ENCODE measurements around the gene PTPA. TPM values are rescaled to one million over a fixed set of nuclear protein-coding genes. Genes with fewer than 3 reads are reported as not detected.

PTPA gene
- total RNA-seq, 1 donor from 2014 or later, result 235 TPM

Other genes with a start within 250 kb of the PTPA start
- gene KYAT1, start 229.5 kb upstream of the PTPA start, total RNA-seq, result 9.9 and 10.5 TPM in 2 replicates
- gene LRRC8A, start 229.3 kb upstream of the PTPA start, total RNA-seq, result 44.4 and 47.4 TPM in 2 replicates
- 38.4 and 71.2 TPM in 2 replicates for gene PHYHD1, start 190.4 kb upstream of the PTPA start, total RNA-seq
- 20.5 and 24.6 TPM in 2 replicates for gene DOLK, start 163.8 kb upstream of the PTPA start, total RNA-seq
- gene NUP188, start 163.7 kb upstream of the PTPA start, total RNA-seq, result 23.3 and 38.3 TPM in 2 replicates
- 67.5 and 69.6 TPM in 2 replicates for gene SH3GLB2, start 83.1 kb upstream of the PTPA start, total RNA-seq
- gene MIGA2, start 74.8 kb upstream of the PTPA start, total RNA-seq, result 18.4 and 26.0 TPM in 2 replicates
- 9.6 and 12.0 TPM in 2 replicates for gene DOLPP1, start 30.3 kb upstream of the PTPA start, total RNA-seq
- gene CRAT, start 622 bp upstream of the PTPA start, total RNA-seq, result 27.1 and 57.2 TPM in 2 replicates
- 17.4 and 40.6 TPM in 2 replicates for gene IER5L, start 66.8 kb downstream of the PTPA start, total RNA-seq